T follicular helper cell (primary cell): ENCODE data around the gene GOLGA6L25.
"Not testable (repeated sequence)": the region's sequence is repeated elsewhere in the genome, so short reads cannot be mapped to it uniquely, and the experiment has no call there.

ENCODE experiments used
- DNase-seq: peaks from one replicate; pipeline ENCODE4 v3.0.0-alpha.2; 2020; ENCODE audit warnings: low read depth
- total RNA-seq, 2 experiments: gene quantifications; one replicate each; lab custom pipeline; 2026; lab: John Stamatoyannopoulos, UW

GOLGA6L25 gene
- 0 reads per million in 2 experiments for total RNA-seq

GRCh38 chr15:28553268-28553667 lies at the start of gene GOLGA6L25:
Gene GOLGA6L25, plus strand, starts transcription at chr15:28553568. Its CDS starts 61 bp downstream, at chr15:28553629.
- not testable (repeated sequence) for DNase-seq

DNA sequence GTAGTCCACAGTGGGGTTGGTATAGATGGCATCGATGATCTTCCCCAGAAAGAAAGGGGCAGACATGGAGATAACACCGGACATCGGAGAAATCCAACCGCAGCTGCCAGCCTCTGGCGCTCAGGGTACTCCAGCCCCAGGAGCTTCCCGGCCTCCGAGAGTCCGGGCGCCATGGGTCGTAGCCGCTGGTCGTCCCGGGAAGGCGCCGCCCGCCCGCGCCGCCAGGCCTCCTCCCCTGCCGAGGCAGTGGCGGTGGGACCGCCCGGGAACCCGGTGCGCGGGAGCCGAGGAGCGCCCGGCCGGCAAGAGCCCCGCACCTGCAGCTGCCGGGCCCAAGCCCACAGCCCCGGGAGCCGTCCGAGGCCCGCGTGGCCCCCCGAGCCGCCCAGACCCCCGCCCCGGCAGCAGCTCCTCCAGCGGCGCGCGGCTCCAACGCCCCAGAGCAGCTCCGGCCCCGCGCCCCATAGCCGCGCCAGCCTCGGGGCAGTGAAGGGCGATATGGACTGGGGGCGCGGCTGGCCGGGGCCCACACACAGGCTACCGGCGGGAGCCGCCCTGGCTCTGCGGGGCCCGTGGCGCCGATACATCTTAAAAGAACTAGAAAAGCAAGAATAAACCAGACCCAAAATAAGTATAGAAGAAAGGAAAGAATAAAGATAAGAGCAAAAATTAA lies 45.0 kb upstream of the GOLGA6L25 start:
- DNase-seq, result not testable (repeated sequence)

- DNase-seq, result not testable (repeated sequence)
Observed at GRCh38 chr15:28514128-28514527, 39.2 kb upstream of the GOLGA6L25 start.

DNA sequence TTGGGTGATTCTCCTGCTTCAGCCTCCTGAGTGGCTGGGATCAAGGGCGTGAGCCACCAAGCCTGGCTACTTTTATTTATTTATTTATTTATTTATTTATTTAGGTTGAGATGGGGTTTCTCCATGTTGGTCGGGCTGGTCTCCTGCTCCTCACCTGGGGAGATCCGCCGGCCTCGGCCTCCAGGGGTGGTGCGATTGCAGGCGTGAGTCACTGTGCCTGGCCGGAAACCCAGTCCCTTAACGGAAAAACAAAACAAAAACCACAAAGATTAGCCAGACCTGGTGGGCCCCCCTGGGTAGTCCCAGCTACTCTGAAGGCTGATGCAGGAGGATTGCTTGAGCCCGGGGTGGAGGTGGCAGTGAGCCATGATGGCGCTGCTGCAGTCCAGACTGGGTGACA lies 38.2 kb upstream of the GOLGA6L25 start:
- not testable (repeated sequence) for DNase-seq

GRCh38 chr15:28532954-28533353 lies 20.4 kb upstream of the GOLGA6L25 start, which contains the start of gene GOLGA8G:
Gene GOLGA8G, minus strand, starts transcription at chr15:28532971. Its CDS starts 62 bp downstream, at chr15:28532909.
- not testable (repeated sequence) for DNase-seq

DNA sequence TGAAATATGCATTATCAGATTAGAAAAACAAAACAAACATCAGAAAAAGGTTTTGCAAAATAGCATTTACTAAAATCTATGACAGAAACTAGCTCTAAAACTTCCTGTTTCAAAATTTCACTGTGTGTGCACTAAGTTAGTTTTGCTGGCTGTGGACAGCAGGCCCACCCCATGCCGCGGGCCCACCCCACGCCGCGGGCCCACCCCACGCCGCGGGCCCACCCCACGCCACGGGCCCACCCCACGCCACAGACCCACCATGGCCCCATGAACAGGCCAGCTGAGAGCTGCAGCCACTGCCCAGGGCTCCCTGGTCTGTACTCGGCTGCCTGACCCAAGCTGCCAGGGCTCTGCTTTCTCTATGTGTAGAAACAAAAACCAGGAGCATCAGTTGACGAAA lies 20.0 kb downstream of the GOLGA6L25 start:
- DNase-seq, result not testable (repeated sequence)

DNA sequence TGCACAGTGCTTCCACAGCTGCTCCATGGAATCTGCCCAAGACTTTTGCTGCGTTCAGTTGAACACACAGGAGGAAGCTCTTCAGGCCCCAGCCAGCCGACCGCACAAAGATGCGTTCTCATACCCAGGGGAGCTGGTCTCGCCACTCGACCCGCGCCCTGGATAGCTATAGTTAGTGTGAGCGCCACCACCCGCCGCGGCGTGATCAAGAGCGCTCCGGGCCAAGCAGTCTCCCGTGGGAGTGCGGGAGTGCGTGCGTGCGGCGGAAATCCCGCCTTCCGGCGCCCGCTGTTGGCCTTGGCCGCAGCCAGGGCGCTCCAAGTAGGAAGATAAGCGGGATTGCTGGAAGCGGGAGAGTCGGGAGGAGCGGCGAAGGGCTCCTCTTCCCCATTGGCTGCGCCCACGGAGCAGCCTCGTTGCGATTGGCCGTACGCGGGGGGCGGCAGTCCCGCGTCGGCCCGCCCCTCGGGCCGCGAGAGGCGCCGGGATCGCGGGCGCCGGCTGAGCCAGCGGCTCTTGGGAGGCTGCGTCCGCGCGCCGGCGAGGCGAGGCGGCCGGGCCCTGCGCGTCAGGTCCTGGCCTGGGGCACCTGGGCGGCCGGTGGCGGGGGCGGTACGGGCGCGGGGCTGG lies 35.7 kb downstream of the GOLGA6L25 start:
- DNase-seq, result not testable (repeated sequence)

DNA sequence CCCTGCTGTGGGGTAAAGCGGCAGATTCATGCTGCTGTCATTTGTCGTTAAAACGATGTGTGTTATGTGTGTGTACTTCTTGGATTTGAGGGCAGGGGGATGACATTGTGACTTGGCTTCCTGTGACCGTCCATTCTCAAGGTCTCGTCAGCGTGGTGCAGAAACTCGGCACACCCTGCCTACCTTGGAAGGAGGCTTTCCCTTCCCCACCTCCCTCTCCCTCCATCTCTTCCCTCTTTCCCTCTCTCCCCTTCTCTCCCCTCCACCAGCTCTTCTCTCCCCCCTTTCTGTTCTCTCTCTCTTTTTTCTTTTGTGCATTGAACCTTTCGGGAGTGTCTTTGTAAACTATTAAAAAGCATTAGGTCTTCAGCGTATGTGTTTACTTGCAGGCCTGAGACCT lies 36.4 kb downstream of the GOLGA6L25 start:
- DNase-seq, result not testable (repeated sequence)

DNA sequence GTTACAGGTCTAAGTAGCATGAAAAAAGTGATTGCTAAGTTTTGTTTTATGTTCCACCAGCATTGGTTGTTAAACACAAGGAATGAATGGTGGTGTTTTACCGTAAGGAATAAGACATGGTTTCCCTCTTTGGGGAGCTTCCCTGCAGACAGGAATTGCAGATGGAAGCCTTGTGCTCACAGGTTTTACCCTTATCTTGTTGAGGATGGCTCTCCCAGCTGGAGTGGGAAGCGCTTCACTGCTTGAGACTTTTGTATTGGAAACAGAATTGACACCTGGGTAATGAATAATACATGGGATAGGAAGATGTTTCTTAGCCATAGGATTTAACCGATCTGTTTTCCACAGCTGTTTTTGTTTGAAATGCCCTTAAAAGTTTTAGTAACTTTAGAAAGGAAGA lies 39.0 kb downstream of the GOLGA6L25 start:
- DNase-seq, result not testable (repeated sequence)

- DNase-seq, result not testable (repeated sequence)
Observed at GRCh38 chr15:28593424-28594129, 40.2 kb downstream of the GOLGA6L25 start.

GRCh38 chr15:28597471-28597870 lies 44.1 kb downstream of the GOLGA6L25 start:
- not testable (repeated sequence) for DNase-seq

GRCh38 chr15:28598209-28598608 lies 44.8 kb downstream of the GOLGA6L25 start:
- not testable (repeated sequence) for DNase-seq

DNA sequence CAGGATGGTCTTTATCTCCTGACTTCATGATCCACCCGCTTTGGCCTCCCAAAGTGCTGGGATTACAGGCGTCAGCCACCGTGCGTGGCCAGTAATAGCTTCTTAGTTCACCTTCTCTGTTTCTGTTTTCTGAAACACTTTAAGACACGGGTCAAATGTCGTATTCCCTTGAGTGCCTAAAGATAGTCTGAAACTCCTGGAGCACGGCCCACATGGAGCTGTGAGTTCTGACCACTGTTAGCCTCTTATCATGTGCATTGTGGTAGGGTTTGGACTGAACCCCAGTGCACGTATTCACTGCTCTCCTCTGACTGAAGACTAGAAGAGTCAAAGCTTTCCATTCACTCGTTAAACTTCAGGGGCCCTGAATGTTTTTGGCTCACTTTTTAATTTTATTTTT lies 48.8 kb downstream of the GOLGA6L25 start:
- DNase-seq, result not testable (repeated sequence)
